ENCODE data around the gene CXCL1.

The CXCL1 gene

GRCh38 chr4:73869130-73870055, at the start of gene CXCL1:
TSS of gene CXCL1 (plus strand) at chr4:73869393. CDS start at chr4:73869471, 78 bp downstream.
- DNase-seq (ENCODE audit: low read depth), result no peak

- no peak for DNase-seq (ENCODE audit: low read depth)
Measured at GRCh38 chr4:73821325-73821724, 47.9 kb upstream of the CXCL1 start.

GRCh38 chr4:73822389-73822788, 46.8 kb upstream of the CXCL1 start:
- DNase-seq (ENCODE audit: low read depth), result no peak

- no peak for DNase-seq (ENCODE audit: low read depth)
Measured at GRCh38 chr4:73822812-73823504, 46.2 kb upstream of the CXCL1 start.

- no peak for DNase-seq (ENCODE audit: low read depth)
Measured at GRCh38 chr4:73823760-73824159, 45.4 kb upstream of the CXCL1 start.

- no peak for DNase-seq (ENCODE audit: low read depth)
Measured at GRCh38 chr4:73828956-73829355, 40.2 kb upstream of the CXCL1 start.

- DNase-seq (ENCODE audit: low read depth), result no peak
Measured at GRCh38 chr4:73831569-73831968, 37.6 kb upstream of the CXCL1 start.

- DNase-seq (ENCODE audit: low read depth), result no peak
Measured at GRCh38 chr4:73832651-73833237, 36.4 kb upstream of the CXCL1 start.

GRCh38 chr4:73836373-73837279, 32.6 kb upstream of the CXCL1 start, which contains the start of gene CXCL6:
TSS of gene CXCL6 (plus strand) at chr4:73836678. CDS start at chr4:73836751, 73 bp downstream.
- DNase-seq (ENCODE audit: low read depth), result no peak

- no peak for DNase-seq (ENCODE audit: low read depth)
Measured at GRCh38 chr4:73839071-73839470, 30.1 kb upstream of the CXCL1 start.

- no peak for DNase-seq (ENCODE audit: low read depth)
Measured at GRCh38 chr4:73839715-73840114, 29.5 kb upstream of the CXCL1 start.

- DNase-seq (ENCODE audit: low read depth), result no peak
Measured at GRCh38 chr4:73841243-73841925, 27.8 kb upstream of the CXCL1 start.

GRCh38 chr4:73842696-73843095, 26.5 kb upstream of the CXCL1 start:
- no peak for DNase-seq (ENCODE audit: low read depth)

GRCh38 chr4:73843369-73843768, 25.8 kb upstream of the CXCL1 start:
- DNase-seq (ENCODE audit: low read depth), result no peak

- DNase-seq (ENCODE audit: low read depth), result no peak
Measured at GRCh38 chr4:73844345-73844744, 24.8 kb upstream of the CXCL1 start.

- no peak for DNase-seq (ENCODE audit: low read depth)
Measured at GRCh38 chr4:73844806-73845205, 24.4 kb upstream of the CXCL1 start.

GRCh38 chr4:73847526-73848182, 21.5 kb upstream of the CXCL1 start:
- no peak for DNase-seq (ENCODE audit: low read depth)

GRCh38 chr4:73848183-73848777, 20.9 kb upstream of the CXCL1 start:
- DNase-seq (ENCODE audit: low read depth), result no peak

GRCh38 chr4:73850261-73850970, 18.8 kb upstream of the CXCL1 start:
- DNase-seq (ENCODE audit: low read depth), result no peak

All from stimulated activated CD8-positive, alpha-beta memory T cell treated with anti-CD3 and anti-CD28 coated beads, Interleukin-12 subunit alpha, Interleukin-12 subunit beta, amount 100 ng/mL, for 4 hours (primary cell).